ENCODE data around the gene GLI1.

The GLI1 gene

DNA sequence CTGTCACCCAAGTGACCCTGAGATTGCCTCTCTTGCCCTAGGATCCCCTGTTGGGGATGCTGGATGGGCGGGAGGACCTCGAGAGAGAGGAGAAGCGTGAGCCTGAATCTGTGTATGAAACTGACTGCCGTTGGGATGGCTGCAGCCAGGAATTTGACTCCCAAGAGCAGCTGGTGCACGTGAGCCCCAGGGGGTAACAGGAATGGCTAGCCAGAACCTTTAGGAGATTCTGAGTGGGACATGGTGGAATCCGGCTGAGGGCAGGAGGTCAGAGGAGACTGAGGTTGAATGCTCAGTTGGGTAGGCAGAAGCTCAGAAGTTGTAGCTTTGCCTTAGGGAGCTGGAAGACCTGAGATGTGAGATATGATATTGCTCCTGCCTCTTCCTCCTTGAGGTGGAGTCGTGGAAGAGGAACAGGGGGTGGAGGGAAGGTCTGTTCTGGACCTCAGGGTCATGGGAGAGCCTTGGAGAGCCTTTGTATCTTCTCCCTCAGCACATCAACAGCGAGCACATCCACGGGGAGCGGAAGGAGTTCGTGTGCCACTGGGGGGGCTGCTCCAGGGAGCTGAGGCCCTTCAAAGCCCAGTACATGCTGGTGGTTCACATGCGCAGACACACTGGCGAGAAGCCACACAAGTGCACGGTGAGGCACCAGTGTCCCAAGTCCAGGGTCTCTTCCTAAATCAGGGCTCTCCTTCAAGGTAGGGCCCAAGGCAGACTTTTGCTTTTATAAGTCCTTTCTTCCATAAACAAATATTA lies 6.3 kb downstream of the GLI1 start:
- DNase-seq (ENCODE audit: low read depth in 1 of 2, low spot score in 1 of 2): no peak
- TF ChIP-seq, protein P1, sequence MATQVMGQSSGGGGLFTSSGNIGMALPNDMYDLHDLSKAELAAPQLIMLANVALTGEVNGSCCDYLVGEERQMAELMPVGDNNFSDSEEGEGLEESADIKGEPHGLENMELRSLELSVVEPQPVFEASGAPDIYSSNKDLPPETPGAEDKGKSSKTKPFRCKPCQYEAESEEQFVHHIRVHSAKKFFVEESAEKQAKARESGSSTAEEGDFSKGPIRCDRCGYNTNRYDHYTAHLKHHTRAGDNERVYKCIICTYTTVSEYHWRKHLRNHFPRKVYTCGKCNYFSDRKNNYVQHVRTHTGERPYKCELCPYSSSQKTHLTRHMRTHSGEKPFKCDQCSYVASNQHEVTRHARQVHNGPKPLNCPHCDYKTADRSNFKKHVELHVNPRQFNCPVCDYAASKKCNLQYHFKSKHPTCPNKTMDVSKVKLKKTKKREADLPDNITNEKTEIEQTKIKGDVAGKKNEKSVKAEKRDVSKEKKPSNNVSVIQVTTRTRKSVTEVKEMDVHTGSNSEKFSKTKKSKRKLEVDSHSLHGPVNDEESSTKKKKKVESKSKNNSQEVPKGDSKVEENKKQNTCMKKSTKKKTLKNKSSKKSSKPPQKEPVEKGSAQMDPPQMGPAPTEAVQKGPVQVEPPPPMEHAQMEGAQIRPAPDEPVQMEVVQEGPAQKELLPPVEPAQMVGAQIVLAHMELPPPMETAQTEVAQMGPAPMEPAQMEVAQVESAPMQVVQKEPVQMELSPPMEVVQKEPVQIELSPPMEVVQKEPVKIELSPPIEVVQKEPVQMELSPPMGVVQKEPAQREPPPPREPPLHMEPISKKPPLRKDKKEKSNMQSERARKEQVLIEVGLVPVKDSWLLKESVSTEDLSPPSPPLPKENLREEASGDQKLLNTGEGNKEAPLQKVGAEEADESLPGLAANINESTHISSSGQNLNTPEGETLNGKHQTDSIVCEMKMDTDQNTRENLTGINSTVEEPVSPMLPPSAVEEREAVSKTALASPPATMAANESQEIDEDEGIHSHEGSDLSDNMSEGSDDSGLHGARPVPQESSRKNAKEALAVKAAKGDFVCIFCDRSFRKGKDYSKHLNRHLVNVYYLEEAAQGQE (IDR thresholded peaks at IDR 0.05; ENCODE audit: insufficient replicate concordance, low read depth): no peak
- TF ChIP-seq GABPA (IDR thresholded peaks at IDR 0.05; ENCODE audit: low read depth): no peak
- TF ChIP-seq SPI1 (IDR thresholded peaks at IDR 0.05; ENCODE audit: borderline replicate concordance, low read depth): no peak
- TF ChIP-seq, protein P2, sequence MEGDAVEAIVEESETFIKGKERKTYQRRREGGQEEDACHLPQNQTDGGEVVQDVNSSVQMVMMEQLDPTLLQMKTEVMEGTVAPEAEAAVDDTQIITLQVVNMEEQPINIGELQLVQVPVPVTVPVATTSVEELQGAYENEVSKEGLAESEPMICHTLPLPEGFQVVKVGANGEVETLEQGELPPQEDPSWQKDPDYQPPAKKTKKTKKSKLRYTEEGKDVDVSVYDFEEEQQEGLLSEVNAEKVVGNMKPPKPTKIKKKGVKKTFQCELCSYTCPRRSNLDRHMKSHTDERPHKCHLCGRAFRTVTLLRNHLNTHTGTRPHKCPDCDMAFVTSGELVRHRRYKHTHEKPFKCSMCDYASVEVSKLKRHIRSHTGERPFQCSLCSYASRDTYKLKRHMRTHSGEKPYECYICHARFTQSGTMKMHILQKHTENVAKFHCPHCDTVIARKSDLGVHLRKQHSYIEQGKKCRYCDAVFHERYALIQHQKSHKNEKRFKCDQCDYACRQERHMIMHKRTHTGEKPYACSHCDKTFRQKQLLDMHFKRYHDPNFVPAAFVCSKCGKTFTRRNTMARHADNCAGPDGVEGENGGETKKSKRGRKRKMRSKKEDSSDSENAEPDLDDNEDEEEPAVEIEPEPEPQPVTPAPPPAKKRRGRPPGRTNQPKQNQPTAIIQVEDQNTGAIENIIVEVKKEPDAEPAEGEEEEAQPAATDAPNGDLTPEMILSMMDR (IDR thresholded peaks at IDR 0.05; ENCODE audit: insufficient read depth, low read length): no peak
- no peak for TF ChIP-seq POLR2AphosphoS5 (IDR thresholded peaks at IDR 0.05; ENCODE audit: low read depth)
- peaks cover 10% of the 10 kb centered on the region for H3K27me3 ChIP-seq (ENCODE audit: insufficient read depth, poor library complexity, severe bottlenecking)
- H3K27ac ChIP-seq (replicated peaks): no peak overlapping the region
- H3K4me3 ChIP-seq (replicated peaks; ENCODE audit: insufficient read depth, low read length): no peak overlapping the region

DNA sequence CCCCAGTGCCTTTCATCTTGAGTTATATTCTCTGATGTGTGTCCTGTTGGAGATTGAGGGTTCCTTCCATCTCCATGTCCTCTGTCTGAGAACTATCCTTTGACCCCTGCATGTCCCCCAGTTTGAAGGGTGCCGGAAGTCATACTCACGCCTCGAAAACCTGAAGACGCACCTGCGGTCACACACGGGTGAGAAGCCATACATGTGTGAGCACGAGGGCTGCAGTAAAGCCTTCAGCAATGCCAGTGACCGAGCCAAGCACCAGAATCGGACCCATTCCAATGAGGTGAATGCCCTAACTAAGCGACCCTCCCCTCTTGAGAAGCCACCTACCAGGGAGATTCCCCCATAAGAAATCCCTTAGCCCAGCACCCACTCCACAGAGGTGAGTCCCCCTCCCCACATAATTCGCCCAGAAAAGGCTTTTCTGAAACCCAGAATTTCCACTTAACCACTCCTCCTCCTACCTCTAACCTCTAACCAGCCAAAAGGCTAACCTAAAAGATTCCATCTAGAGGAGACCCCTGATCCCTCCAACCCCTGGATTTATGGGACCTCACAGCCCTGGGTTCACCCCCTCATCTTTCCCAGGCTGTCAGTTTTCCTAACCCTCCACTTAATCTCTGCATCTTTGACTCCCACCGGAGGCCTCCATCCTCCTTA lies 7.8 kb downstream of the GLI1 start:
- DNase-seq (ENCODE audit: low read depth in 1 of 2, low spot score in 1 of 2): no peak
- no peak for TF ChIP-seq POLR2AphosphoS5 (IDR thresholded peaks at IDR 0.05; ENCODE audit: low read depth)
- TF ChIP-seq, protein P1 (IDR thresholded peaks at IDR 0.05; ENCODE audit: insufficient replicate concordance, low read depth): no peak
- TF ChIP-seq, protein P2 (IDR thresholded peaks at IDR 0.05; ENCODE audit: insufficient read depth, low read length): no peak
- TF ChIP-seq GABPA (IDR thresholded peaks at IDR 0.05; ENCODE audit: low read depth): no peak
- Histone ChIP-seq H3K27ac (replicated peaks) (no peak overlapping the region), H3K27me3 (ENCODE audit: insufficient read depth, poor library complexity, severe bottlenecking) (no peaks in the 10 kb centered on the region), H3K4me3 (replicated peaks; ENCODE audit: insufficient read depth, low read length) (no peak overlapping the region)

DNA sequence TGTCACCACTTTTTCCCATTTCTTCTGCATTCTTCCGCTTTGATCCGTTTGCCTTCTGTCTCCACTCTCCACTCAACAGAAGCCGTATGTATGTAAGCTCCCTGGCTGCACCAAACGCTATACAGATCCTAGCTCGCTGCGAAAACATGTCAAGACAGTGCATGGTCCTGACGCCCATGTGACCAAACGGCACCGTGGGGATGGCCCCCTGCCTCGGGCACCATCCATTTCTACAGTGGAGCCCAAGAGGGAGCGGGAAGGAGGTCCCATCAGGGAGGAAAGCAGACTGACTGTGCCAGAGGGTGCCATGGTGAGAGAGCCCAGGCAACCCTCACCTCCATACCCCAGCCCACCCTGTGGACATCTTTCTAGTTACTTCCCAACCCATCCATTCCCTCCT lies 8.3 kb downstream of the GLI1 start:
- H3K4me3 ChIP-seq (replicated peaks; ENCODE audit: insufficient read depth, low read length): no peak overlapping the region
- no peak for DNase-seq (ENCODE audit: low read depth in 1 of 2, low spot score in 1 of 2)
- no peak overlapping the region for H3K27ac ChIP-seq (replicated peaks)
- H3K27me3 ChIP-seq (ENCODE audit: insufficient read depth, poor library complexity, severe bottlenecking): no peaks in the 10 kb centered on the region
- TF ChIP-seq, protein P1 (IDR thresholded peaks at IDR 0.05; ENCODE audit: insufficient replicate concordance, low read depth): no peak
- TF ChIP-seq SPI1 (IDR thresholded peaks at IDR 0.05; ENCODE audit: borderline replicate concordance, low read depth): no peak
